Activated CD4-positive, alpha-beta T cell treated with anti-CD3 and anti-CD28 coated beads, Interleukin-10, Interleukin-2, amounts not matched to agents 100 ng/mL and 50 ng/mL, durations not matched to agents 16 hours and 8 hours (primary cell): Measurements from ENCODE around the gene GGTLC2.
"Not testable (repeated sequence)": the region's sequence is repeated elsewhere in the genome, so short reads cannot be mapped to it uniquely, and the experiment has no call there.

Experiments
- DNase-seq: peaks from one replicate; pipeline ENCODE4 v3.0.0-alpha.2; 2020

The GGTLC2 gene

GRCh38 chr22:22638313-22638712 lies 6.1 kb upstream of the GGTLC2 start:
- DNase-seq, result not testable (repeated sequence)

GRCh38 chr22:22642255-22642654 lies 2.2 kb upstream of the GGTLC2 start:
- not testable (repeated sequence) for DNase-seq

GRCh38 chr22:22645969-22646368 lies 1.6 kb downstream of the GGTLC2 start:
- not testable (repeated sequence) for DNase-seq

- DNase-seq, result not testable (repeated sequence)
Observed at GRCh38 chr22:22647952-22648351, 3.5 kb downstream of the GGTLC2 start.

GRCh38 chr22:22648863-22649536 lies 4.6 kb downstream of the GGTLC2 start:
- DNase-seq, result not testable (repeated sequence)

GRCh38 chr22:22649761-22650160 lies 5.3 kb downstream of the GGTLC2 start:
- DNase-seq, result not testable (repeated sequence)

- not testable (repeated sequence) for DNase-seq
Observed at GRCh38 chr22:22650398-22650797, 6.0 kb downstream of the GGTLC2 start.

GRCh38 chr22:22650803-22651515 lies 6.5 kb downstream of the GGTLC2 start:
- DNase-seq, result not testable (repeated sequence)

- not testable (repeated sequence) for DNase-seq
Observed at GRCh38 chr22:22651593-22651992, 7.2 kb downstream of the GGTLC2 start.

GRCh38 chr22:22652102-22652501 lies 7.7 kb downstream of the GGTLC2 start:
- DNase-seq, result not testable (repeated sequence)

- not testable (repeated sequence) for DNase-seq
Observed at GRCh38 chr22:22652573-22652972, 8.2 kb downstream of the GGTLC2 start.

- DNase-seq, result peak; percentile 7
Observed at GRCh38 chr22:22653677-22654381, 9.4 kb downstream of the GGTLC2 start.

GRCh38 chr22:22655452-22656290 lies 11.3 kb downstream of the GGTLC2 start:
- no peak for DNase-seq

- no peak for DNase-seq
Observed at GRCh38 chr22:22657712-22658111, 13.3 kb downstream of the GGTLC2 start.

GRCh38 chr22:22661275-22661674 lies 16.9 kb downstream of the GGTLC2 start:
- no peak for DNase-seq

- DNase-seq, result no peak
Observed at GRCh38 chr22:22662095-22662494, 17.7 kb downstream of the GGTLC2 start.

- no peak for DNase-seq
Observed at GRCh38 chr22:22663861-22664800, 19.7 kb downstream of the GGTLC2 start.

GRCh38 chr22:22666307-22667091 lies 22.1 kb downstream of the GGTLC2 start:
- peak; percentile 46 for DNase-seq

GRCh38 chr22:22667966-22668880 lies 23.8 kb downstream of the GGTLC2 start:
- DNase-seq, result no peak

GRCh38 chr22:22669093-22669492 lies 24.7 kb downstream of the GGTLC2 start:
- DNase-seq, result no peak
